Measurements from ENCODE around the gene MYL4.
"Not testable (repeated sequence)": the region's sequence is repeated elsewhere in the genome, so short reads cannot be mapped to it uniquely, and the experiment has no call there.

The MYL4 gene

DNA sequence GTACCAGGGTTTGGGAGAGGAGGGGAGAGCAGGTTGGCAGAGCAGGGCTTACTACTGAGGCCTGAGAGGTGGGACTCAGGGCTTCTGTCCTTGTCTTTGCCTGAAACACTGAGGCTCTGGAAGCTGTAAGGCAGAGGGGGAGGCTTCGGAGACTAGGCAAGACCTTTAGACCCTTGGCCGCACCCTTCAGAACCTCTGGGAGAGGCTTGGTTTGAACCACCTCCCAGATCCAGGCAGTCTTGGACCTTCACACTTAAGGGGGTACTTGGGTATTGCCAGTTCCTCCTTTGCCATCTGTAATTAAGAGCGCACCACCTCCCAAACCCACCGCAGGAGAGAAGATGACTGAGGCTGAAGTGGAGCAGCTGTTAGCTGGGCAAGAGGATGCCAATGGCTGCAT is 12.9 kb downstream of the MYL4 start:
- no peak for DNase-seq

DNA sequence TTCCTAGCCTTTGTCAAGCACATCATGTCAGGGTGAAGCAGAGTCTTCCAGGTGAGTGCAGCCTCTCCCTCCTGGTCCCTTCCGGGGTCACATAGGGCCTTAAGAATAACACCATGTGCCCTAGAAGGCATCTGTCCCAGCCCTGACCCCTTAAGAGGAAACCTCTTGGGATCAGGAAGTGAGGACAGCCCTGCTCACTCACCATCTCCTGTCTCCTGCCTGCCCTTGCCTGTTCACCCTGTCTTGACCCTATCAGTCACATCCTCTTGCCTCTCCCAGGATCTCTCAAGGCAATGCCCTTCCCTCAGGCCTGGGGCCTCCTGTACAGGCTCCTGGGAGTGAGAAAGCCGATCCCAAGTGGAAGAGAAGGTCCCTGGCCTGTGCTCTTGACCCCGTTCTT is 13.9 kb downstream of the MYL4 start:
- no peak for DNase-seq

DNA sequence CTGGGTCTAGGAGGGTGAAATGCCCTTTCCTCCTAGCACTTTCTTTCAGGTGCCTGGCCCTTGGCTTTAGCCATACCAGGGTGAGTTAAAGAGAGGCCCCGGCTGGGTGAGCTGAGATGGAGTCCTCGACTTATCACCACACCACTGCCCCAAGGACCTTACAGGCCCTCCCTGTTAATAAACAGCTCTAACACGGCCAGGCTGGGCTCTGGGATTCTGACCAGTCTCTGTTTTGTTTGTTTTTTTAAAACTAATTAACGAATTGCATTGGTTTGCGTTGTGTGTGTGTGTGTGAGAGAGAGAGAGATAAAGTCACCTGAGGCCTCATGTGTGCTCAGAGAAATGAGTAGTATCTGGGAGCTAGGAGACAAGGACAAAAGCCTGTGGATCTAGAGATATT is 14.3 kb downstream of the MYL4 start:
- DNase-seq: no peak

DNA sequence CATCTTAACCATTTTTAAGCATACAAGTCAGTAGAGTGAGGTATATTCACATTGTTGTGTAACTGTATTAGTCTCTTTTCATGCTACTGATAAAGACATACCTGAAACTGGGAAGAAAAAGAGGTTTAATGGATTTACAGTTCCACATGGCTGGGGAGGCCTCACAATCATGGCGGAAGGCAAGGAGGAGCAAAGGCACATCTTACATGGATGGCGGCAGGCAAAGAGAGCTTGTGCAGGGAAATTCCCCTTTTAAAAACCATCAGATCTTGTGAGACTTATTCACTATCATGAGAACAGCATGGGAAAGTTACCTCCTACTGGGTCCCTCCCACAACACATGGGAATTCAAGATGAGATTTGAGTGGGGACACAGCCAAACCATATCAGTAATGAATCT is 14.9 kb downstream of the MYL4 start:
- not testable (repeated sequence) for DNase-seq

DNA sequence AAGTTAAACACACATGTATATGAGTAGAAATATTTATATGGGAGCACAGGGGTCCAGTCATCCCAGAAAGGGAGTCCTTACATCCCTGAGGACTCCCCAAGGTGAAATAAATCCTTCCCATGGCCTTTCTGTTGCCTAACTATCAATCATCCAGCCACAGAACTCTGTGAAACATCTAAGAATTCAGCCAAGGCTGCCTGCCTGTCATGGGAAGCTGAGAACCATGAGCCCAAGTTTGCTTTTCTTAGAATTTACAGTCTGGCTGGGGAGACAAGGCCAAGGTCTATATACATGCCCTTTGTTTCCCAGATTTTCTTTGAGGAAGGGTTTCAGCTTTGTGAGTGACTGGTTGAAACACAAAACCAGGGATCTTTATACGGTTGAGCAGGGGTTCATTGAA is 15.8 kb downstream of the MYL4 start:
- no peak for DNase-seq

DNA sequence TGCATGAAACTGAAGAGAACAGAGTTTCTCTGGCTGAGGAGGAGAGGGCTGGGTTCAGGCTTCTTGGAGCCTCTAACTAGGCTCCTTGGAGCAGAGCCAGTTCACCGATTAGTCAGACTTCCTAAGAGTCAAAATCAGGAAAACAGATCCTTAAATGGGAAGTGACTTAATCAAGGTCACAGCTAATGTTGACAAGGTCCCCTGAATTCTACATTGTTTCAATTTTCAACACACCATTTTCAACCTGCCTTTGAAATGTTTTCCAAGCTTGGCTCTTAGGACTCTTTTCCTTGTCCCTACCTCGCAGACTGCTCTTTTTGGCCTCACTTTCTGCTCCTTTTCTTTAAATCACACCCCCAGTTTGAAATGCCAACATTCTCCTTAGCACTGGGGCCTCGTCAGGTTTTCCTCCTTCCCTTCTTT is 16.3 kb downstream of the MYL4 start:
- no peak for DNase-seq

DNA sequence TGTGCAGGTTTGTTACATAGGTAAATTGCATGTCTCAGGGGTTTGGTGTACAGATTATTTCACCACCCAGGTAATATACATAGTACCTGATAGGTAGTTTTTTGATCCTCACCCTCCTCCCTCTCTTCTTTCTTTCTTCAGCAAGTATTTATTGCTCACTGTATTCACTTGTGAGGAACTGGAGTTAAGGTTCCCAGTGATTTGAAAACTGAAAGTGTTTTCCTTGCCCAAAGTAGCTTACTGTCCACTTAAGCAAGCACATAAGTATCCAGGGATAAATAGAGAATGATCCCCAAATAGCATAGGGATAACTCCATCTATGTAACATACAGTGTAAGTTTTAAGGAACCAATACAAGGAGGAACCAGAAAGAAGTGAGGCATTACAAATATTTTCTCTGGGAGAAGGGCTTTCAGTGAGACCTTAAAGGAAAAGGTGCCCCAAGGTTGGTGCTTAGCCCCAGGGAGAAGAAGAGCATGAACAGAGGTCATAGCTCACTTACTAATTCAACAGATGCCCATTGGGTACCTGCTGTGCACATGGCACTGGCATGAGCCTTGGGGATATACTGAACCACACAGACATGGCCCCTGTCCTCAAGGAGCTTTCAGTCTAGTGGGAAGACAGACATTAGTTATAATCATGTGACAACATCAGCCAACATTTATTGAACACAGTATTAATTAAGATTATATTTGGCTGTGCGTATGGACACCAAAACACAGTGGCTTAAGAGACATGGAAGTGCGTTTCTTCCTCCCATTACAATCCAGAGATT is 17.0 kb downstream of the MYL4 start:
- no peak for DNase-seq

DNA sequence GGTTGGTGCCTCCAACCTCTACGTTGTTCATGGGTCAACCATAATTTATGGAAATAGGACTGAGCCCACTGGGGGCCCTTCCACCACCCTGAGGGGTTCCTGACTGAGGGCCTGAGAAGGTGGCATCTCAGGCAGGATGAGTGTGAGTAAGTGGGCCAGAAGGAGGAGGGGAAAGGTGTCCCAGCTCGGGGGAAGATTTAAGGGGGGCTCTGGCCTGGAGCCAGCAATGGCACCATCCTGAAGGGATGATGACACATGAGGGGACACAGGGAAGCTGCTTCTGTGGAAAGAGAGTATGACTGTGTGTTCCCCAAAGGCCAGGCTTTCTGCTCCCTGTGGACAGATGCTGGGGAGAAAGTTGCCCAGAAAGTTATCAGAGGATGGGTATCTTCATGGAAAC is 18.7 kb downstream of the MYL4 start:
- DNase-seq: no peak

DNA sequence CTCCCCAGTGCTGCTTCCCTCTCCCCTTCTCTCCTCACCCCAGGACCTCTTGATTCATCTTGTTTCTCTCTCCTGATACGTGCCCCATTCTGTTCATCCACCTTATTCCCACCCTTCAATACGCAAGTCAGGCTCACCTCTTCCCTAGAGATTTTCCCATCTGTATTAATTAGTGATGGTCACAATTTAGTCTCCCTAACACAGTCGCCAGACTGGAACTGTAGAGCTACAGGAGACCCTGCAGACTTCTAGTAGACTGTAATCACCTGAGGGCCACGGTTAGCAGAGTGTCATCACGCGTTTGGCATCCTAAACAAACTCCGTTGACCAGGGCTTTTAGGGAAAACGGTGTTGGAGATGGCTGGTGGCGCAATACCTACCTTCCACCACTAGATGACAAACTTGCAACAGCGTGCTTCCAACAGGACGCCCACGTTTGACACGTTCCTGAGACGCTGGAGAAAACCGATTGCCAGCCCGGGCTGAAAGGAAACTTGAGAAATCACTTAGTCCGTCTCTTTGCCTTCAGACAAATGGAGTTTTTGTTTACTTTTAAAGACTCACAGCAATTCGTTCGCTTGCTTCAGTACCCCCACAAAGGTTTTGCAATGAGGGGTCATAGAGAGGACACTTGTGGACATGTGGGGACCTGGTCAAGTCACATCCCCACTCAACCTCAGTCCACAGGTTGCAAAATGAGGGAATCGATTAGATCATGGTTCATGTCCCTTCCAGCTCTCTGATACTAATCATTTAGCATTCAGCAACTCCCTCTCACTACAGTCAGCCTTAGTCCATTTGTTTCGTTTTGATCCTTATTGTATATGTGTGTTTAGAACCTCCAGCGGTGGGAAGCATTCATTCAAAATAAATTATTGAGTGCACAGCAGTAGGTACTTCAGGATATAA is 20.6 kb downstream of the MYL4 start:
- DNase-seq: peak; percentile 84

DNA sequence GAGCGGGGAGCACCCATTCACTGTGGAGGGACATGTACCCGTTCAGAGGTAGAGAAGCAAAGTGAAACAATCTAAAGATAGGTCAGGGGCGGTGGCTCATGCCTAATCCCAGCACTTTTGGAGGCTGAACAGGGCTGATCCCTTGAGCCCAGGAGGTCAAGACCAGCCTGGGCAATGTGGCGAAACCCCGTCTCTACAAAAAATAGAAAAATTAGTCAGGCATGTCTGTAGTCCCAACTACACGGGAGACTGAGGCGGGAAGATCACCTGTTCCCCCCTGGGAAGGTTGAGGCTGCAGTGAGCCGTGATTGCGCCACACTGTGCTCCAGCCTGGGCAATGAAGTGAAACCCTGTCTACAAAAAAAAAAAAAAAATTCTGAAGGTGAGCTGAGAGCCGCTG is 21.7 kb downstream of the MYL4 start:
- no peak for DNase-seq

DNA sequence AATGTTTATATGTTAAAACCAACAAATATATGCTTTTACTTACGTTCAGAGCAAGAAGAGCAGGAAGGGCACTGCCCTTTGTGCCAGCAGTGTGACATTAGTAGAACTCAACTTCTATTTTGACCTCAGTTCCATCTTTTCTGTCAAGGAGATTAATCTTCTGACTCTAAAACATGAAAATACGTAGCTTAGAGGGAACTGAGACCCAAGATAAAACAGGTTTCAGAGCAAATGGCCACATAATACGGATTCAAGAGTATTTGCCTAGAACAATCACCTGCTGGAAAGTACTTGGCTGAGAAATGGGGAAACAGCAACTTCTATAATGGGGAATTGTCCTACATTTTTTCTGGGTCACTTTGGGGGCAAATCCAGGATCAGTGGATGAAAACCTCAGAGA is 22.2 kb downstream of the MYL4 start:
- no peak for DNase-seq

DNA sequence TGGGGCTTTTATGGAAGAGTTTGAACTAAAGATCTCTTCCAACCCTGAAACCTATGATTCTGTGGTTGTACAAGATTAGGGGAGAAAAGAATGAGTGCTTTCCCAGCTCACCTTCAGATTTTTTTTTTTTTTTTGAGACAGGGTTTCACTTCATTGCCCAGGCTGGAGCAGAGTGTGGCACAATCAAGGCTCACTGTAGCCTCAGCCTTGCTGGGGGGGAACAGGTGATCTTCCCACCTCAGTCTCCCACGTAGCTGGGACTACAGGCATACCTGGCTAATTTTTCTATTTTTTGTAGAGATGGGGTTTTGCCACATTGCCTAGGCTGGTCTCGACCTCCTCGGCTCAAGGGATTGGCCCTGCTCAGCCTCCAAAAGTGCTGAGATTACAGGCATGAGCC is 22.7 kb downstream of the MYL4 start:
- no peak for DNase-seq

DNA sequence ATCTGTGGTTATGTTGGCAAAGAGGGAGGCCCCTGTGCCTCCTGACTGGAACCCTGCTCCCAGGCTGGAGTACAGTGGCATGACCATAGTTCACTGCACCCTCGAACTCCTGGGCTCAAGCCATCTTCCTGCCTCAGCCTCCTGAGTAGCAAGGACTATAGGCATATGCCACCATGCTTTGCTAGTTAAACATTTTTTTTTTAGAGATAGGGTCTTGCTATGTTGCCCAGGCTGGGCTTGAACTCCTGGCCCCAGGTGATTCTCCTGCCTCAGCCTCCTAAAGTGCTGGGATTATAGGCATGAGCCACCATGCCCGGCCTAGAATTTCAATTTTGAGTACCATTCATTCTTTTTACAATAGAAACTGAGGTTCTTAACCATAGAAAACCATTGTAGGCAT is 23.3 kb downstream of the MYL4 start:
- no peak for DNase-seq

DNA sequence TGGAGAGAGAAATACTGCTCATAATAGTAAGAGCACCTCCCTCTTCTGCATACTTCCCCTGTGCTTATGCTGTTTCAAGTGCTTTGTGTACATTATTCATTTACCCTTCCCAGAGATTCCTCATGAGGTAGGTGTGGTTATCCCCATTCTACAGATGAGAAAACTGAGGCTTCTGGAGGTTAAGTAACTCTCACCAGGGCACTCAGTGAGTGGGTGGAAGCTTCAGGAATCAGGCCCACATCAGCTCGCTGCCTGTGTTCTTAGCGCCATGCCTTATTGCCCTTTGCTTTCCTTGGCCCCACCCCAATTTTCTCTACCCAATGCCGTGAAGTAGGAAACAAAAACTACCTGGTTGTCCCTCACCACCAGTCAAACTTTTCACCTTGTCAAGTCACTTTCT is 26.4 kb downstream of the MYL4 start:
- DNase-seq: no peak

DNA sequence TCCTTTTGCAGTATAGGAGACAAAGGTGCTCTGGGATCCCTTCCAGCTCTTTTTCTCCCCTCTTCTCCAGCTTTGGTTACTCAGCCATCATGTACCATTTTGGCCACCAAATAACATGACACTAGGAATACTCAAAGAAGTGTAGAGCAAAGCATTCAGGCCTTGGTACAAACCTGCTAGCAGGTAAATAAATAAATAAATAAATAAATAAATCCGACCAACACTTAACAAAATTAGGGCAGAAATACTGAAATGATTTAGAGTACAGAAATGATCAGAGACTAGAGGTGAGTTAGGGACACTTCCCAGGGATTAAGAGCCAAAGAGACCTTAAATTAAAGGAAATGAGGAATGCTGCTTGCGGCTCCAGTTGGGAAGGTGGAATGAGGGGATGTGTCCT is 26.8 kb downstream of the MYL4 start:
- no peak for DNase-seq

DNA sequence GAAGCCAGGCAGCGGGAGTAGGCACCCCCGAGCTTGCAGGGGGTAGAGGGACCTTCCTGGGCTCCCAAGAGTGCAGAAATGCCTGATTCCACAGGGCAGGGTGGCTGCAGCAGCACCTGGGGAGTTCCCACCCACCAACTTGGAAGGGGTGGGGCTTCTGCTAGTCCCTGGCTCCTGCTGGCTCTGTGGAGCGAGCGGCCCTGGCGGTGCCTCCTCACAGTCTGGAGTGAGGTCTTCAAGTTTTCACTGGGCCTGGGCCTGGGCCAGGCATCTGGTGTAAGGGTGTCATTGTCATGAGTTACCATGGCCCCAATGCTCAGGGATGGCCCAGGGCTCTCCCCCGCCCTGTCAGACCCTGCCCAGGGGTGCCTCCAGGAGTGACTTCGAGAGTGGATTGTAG is 28.7 kb downstream of the MYL4 start:
- no peak for DNase-seq

DNA sequence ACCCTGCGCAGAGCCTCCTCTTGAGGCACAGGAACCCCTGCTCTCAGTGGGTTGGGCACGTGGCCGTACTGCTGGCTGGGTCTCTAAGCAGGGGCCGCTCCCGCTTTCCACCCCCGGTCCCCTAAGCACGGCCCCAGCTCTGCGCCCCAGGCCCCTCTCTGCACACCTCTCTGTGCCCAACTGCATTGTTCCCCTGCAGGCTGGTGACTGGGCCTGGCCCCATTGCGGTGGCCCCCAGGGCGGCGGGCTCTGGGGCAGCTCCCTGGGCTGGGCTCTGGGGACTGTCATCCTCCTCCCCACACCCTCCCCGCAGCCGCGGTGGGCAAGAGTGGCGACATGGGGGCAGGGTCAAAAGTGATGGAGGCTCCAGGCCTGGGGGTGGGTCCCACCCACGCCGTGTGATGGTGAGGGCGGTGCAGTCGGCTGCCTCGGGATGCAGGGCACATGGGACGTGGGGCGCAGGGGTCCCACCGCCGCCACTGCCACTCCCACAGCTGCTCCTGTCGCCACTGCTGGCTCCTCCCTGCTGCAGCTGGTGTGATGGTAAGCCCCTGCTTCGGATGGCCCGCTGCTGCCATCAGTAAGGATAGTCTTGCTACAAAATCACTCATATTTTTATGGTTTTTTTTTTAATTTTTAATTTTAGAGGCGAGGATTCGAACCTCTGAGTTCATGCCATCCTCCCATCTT is 29.3 kb downstream of the MYL4 start:
- no peak for DNase-seq

DNA sequence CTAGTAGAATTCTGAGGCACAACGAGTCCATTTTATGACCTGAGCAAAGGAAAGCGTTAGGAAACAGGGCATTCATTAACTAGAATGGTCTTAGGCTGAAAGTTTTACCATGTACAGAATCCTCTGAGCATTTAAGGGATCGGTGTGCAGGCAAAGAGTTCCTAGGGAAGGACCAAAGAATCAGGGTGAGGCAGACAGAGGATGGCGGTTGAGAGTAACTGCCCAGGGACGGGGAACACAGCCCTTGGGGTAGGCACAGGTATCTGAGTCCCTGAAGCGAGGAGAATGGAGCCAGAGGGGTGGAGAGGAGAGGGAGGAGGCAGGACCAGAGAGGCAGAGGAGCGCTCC is 30.4 kb downstream of the MYL4 start:
- no peak for DNase-seq

DNA sequence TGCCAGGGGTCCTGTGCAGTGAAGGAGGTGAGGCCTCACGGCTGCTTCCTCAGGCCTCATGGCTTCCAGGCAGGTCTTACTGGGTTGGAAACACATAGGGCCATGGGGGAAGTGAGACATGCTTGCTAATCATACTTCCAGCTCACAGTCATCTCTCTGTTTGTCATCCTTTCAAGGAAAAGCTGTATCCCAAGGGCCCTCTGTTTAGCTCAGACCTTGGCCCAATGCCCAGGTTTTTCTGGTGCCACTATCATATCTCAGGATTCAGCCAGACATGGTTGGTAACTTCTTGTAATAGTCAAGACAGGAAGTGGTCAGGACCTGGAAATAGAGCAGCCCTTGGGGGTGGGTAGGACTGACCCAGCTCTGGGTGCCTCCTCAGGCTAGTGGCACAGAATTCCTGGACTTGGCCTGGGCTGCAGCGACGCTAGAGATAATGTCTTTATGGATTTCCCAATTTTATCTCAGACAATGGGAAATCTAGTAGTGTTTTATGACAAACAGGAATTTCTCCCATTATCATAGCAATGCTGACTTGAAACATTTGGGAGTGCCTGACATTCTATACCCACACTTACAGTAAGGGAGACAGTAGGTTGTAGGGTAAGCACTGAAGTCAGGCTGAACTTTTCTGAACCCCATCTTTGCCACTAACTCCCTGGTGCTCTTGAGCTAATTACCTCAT is 31.0 kb downstream of the MYL4 start:
- no peak for DNase-seq

DNA sequence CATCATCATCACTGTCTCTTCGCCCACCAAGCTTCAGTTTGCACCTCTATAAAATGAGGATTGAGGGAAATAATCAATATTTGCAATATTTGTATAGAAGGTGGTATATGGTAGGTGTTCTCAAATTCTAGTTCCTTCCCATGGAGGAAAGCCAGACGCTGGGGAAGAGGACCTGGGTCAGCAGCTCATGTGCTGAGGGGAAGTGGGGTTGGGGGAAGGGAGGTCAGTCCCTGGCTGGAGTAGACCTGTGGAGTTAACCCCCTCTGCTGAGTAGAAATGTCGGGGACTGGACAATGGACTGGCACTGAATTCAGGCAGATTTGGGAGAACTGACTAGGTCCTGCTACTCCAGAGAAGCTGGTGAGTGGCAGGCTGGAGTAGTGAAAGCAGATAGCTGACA is 31.7 kb downstream of the MYL4 start:
- no peak for DNase-seq

DNA sequence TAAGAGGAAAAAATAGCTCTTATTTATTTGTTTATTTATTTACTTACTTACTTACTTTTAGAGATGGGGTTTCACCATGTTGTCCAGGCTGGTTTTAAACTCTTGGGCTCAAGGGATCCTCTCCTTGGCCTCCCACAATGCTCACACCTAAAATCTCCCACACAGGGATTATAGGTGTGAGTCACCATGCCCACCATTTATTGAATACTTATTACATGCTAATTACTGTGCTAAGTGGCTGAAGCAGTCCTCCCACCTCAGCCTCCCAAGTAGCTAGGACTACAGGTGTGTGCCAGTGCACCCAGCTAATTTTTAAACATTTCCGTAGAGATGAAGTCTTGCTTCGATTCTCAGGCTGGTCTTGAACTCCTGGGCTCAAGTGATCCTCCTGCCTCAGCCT is 33.5 kb downstream of the MYL4 start:
- DNase-seq: no peak

DNA sequence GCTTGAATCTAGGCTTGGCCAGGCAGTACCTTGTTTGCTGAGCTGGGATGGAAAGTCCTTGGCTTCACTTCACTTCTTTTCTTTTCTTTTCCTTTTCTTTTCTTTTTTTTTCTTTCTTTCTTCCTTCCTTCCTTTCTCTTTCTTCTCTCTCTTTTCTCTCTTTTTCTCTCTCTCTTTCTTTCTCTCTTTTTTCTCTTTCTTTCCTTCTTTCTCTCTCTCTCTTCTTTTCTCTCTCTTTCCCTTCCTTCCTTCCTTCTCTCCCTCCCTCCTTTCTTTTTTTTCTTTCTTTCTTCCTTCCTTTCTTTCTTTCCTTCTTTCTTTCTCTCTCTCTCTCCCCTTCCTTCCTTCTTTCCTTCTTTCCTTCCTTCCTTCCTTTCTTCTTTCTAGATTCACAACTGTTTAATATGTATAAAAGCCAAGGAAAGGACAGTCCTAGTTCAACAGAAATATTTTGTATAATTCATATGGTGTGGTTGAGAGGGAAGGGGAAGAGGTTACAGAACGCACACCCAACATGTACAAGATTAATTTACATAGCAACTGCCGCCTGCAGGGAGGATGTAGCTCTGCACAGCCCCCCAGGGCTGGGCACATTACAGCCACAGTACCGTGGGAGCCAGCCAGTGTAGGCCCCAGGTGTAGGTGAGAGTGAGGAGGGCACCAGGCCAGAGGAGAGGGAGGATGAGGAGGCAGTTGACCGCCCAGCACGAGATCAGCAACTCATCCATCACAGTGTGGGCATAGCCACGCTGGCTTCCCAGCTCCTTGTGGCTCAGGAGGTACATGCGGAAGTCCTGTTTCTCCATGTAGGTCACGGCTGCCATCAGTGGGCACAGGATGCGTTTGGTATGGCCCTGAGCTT is 34.8 kb downstream of the MYL4 start:
- no peak for DNase-seq

Measured in activated CD4-positive, alpha-beta T cell treated with anti-CD3 and anti-CD28 coated beads, Interleukin-10, Interleukin-2, amounts not matched to agents 100 ng/mL and 50 ng/mL, durations not matched to agents 16 hours and 8 hours (primary cell).